Lung (tissue), 12 donors: ENCODE data around the gene HTR1D. TPM values are rescaled to one million over a fixed set of nuclear protein-coding genes. Genes with fewer than 3 reads are reported as not detected.

Experiments used
- ATAC-seq: fragments of 200-7000 bp; cut with Tn5 transposase; one replicate; pipeline ENCODE4 v1.9.1; 2020; ENCODE audit warnings: moderate number of reproducible peaks; ENCODE audit not compliant: insufficient read depth, low FRiP score
- DNase-seq, 3 donors: peaks; one replicate each; pipeline ENCODE4 v3.0.0-alpha.2; 2013 to 2017
- H3K27ac ChIP-seq, 2 donors: one replicate each; pipeline ENCODE4 v1.5.1; 2013; ENCODE audit warnings: mild to moderate bottlenecking in 2 of 2, moderate library complexity in 2 of 2, control low read depth in 1 of 2, inconsistent platforms in 1 of 2, low read depth in 1 of 2, low read length in 1 of 2
- H3K27me3 ChIP-seq, 3 donors: one replicate each; pipeline ENCODE4 v1.5.1; 2013; ENCODE audit warnings: low read length in 2 of 3; ENCODE audit not compliant: control insufficient read depth in 3 of 3, insufficient read depth in 3 of 3
- H3K36me3 ChIP-seq, 4 donors: one replicate each; pipeline ENCODE4 v1.5.1; 2013; ENCODE audit warnings: low read length in 4 of 4, mild to moderate bottlenecking in 1 of 4, moderate library complexity in 1 of 4; ENCODE audit not compliant: control insufficient read depth in 4 of 4, insufficient read depth in 4 of 4
- H3K4me1 ChIP-seq, 5 donors: one replicate each; pipeline ENCODE4 v1.5.1; 2013; ENCODE audit warnings: low read length in 5 of 5, mild to moderate bottlenecking in 2 of 5, moderate library complexity in 1 of 5; ENCODE audit not compliant: control insufficient read depth in 5 of 5, insufficient read depth in 5 of 5
- H3K4me3 ChIP-seq: one replicate; pipeline ENCODE4 v1.5.1; 2013; ENCODE audit warnings: mild to moderate bottlenecking, control low read depth, moderate library complexity
- H3K9ac ChIP-seq, 2 donors: one replicate each; pipeline ENCODE4 v1.5.1; 2013; ENCODE audit warnings: low read length in 2 of 2, control low read depth in 1 of 2; ENCODE audit not compliant: insufficient read depth in 1 of 2
- H3K9me3 ChIP-seq, 4 donors: one replicate each; pipeline ENCODE4 v1.5.1; 2013; ENCODE audit warnings: low read length in 3 of 4, mild to moderate bottlenecking in 1 of 4, moderate library complexity in 1 of 4; ENCODE audit not compliant: control insufficient read depth in 4 of 4, insufficient read depth in 3 of 4
- WGBS, 2 donors: extraction: QIAGEN DNeasy Blood & Tissue Kit; methylation state at CpG; one replicate each; pipeline ENCODE4 v1.1.7; 2013; 5-methylcytosine and 5-hydroxymethylcytosine counted together
- polyA plus RNA-seq, 2 donors: library from polyadenylated mRNA; stranded (reverse); fragments of 200-250 nt; gene quantifications; one replicate each; pipeline ENCODE4 v1.2.1, GENCODE V29; 2013
- total RNA-seq, 2 donors: library from RNA; depleted of rRNA in 1 of 2; stranded (reverse); fragments of >200 nt in 1 of 2; gene quantifications; one replicate each; pipeline ENCODE4 v1.2.1, GENCODE V29; 2014 to 2021
- TF ChIP-seq, protein P1 (sequence below): IDR thresholded peaks from 2 replicates; pipeline ENCODE4 v1.5.1; 2012; ENCODE audit warnings: mild to moderate bottlenecking; ENCODE audit errors: control extremely low read depth, extremely low read depth
- donor health status: control.
- donor health status: control.
- donor health status: Bipolar disorder and iron deficiency.
- donor health status: healthy.
- donor health status: DM: yes; HTN: yes; CAD: no.

Gene HTR1D
- total and polyA plus RNA-seq, 4 donors = 0.18 to 0.30 (median 0.25) TPM; not detected in 1

DNA sequence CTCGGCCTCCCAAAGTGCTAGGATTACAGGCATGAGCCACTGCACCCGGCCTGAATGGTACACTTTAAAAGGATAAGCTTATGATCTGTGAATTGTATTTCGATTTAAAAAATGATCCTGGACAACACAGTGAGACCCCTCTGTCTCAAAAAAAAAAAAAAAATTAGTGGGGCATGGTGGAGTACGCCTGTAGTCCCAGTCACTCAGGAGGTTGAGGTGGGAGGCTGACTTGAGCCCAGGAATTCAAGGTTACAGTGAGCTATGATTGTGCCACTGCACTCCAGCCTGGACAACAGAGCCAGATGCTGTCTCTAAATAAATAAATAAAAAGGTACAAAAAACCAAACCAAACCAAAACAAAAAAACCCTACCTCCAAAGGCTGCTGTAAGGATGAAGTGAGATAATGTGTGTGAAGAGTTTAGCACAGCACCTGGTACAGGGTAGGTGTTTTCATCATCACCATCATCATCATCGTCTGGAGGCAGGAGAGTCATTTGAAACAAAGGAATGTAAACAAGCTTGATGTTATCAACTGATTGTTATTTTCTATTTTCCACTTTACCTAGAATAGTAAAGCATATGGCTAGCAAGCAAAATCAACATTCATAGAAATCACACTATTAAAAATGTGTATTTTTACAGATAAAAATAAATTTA is 22.5 kb upstream of the HTR1D start:
- Histone ChIP-seq H3K27me3 (no peaks in the 10 kb centered on the region), H3K36me3 (no peaks in the 10 kb centered on the region), H3K4me1 (no peaks in the 10 kb centered on the region), H3K9me3 (no peaks in the 10 kb centered on the region), H3K27ac (no peak overlapping the region), H3K9ac (no peak overlapping the region), H3K4me3 (no peak overlapping the region)
- DNase-seq (no peak), ATAC-seq (no peak)
- TF ChIP-seq, protein P1, sequence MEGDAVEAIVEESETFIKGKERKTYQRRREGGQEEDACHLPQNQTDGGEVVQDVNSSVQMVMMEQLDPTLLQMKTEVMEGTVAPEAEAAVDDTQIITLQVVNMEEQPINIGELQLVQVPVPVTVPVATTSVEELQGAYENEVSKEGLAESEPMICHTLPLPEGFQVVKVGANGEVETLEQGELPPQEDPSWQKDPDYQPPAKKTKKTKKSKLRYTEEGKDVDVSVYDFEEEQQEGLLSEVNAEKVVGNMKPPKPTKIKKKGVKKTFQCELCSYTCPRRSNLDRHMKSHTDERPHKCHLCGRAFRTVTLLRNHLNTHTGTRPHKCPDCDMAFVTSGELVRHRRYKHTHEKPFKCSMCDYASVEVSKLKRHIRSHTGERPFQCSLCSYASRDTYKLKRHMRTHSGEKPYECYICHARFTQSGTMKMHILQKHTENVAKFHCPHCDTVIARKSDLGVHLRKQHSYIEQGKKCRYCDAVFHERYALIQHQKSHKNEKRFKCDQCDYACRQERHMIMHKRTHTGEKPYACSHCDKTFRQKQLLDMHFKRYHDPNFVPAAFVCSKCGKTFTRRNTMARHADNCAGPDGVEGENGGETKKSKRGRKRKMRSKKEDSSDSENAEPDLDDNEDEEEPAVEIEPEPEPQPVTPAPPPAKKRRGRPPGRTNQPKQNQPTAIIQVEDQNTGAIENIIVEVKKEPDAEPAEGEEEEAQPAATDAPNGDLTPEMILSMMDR = no peak
- WGBS, 2 donors = 85 to 91% methylated on average over 5 of the region's 5 CpGs

DNA sequence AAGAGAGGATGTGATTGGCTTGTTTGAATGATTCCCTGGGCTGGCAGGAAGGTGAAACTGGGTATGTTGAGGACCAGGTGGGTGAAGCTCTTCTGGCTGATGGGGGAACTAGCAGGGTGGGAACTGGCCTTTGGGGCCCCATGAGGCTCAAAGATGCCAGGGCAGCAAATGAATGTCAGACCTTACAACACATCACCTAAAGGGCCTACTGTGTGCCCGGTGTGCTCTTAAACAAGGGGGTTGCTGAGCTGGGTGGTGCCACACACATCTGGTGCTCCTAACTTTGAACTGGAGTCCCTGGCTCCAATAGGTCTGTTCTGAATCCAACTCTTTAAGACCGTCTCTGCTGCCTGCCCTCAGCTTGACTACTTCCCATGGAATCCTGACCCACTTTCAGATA is 21.3 kb upstream of the HTR1D start:
- DNase-seq = no peak
- H3K4me3 ChIP-seq = no peak overlapping the region
- TF ChIP-seq, protein P1 = no peak
- no peaks in the 10 kb centered on the region for H3K9me3 ChIP-seq
- no peak for ATAC-seq
- WGBS, 2 donors = 87 to 93% methylated on average over 2 of the region's 2 CpGs
- H3K9ac ChIP-seq = no peak overlapping the region
- no peaks in the 10 kb centered on the region for H3K4me1 ChIP-seq
- H3K27ac ChIP-seq = no peak overlapping the region
- H3K36me3 ChIP-seq = no peaks in the 10 kb centered on the region
- H3K27me3 ChIP-seq = no peaks in the 10 kb centered on the region

DNA sequence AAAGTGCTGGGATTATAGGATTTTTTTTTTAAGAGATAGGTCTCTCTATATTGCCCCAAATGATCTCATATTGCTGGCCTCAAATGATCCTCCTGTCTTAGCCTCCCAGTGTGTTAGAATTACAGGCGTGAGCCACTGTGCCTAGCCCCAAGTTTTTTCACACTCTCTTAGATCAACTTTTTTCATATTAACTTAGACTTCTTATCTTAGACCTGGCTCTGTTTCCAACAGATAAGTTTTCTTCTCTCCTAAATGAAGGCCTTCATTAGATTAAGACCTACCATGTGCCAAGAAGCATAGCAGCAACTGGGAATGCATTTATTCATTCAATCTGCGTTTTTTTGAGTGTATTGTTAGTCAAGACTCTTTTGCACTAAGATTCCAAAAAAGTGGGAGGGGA is 20.2 kb upstream of the HTR1D start:
- Histone ChIP-seq H3K9ac (no peak overlapping the region), H3K36me3 (no peaks in the 10 kb centered on the region), H3K27ac (no peak overlapping the region), H3K4me3 (no peak overlapping the region), H3K4me1 (no peaks in the 10 kb centered on the region), H3K27me3 (no peaks in the 10 kb centered on the region), H3K9me3 (no peaks in the 10 kb centered on the region)
- ATAC-seq = no peak
- TF ChIP-seq, protein P1 = no peak
- WGBS, 2 donors = 94% methylated on average over 2 of the region's 2 CpGs
- no peak for DNase-seq

DNA sequence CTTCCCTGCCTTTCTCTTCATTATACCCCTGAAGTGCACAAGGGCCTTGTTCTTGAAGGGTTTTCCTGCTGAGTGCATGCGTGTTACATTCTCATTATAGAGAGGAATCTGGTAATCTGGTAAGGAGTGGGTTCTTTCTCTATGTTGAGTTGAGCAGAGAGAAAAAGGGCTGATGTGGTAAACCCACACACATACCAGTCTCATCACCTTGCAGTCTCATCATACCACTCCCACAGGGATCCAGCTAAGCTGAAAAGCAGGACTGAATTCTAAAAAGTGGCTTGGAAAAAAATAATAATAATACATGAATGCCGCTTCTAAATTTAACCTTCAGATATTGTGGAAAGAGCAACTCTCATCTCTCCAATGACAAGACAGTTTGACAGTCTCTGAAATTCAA is 10.5 kb upstream of the HTR1D start:
- ATAC-seq = no peak
- H3K4me3 ChIP-seq = no peak overlapping the region
- H3K36me3 ChIP-seq = no peaks in the 10 kb centered on the region
- peaks cover 0 to 3% (median 0%) of the 10 kb centered on the region in 3 donors for H3K27me3 ChIP-seq
- TF ChIP-seq, protein P1 = no peak
- no peak overlapping the region for H3K27ac ChIP-seq
- H3K9me3 ChIP-seq = no peaks in the 10 kb centered on the region
- WGBS, 2 donors = 84 to 91% methylated on average over 2 of the region's 2 CpGs
- peaks cover 0 to 8% (median 4%) of the 10 kb centered on the region in 5 donors for H3K4me1 ChIP-seq
- no peak for DNase-seq
- H3K9ac ChIP-seq = no peak overlapping the region
